NCI-H1436 treated with DMSO at 0.1 percent for 48 hours (cell line): Measurements from ENCODE around the gene POLN.

ENCODE experiments used
- DNase-seq: peaks from one replicate; lab custom pipeline; 2025; lab: John Stamatoyannopoulos, UW

The POLN gene

DNA sequence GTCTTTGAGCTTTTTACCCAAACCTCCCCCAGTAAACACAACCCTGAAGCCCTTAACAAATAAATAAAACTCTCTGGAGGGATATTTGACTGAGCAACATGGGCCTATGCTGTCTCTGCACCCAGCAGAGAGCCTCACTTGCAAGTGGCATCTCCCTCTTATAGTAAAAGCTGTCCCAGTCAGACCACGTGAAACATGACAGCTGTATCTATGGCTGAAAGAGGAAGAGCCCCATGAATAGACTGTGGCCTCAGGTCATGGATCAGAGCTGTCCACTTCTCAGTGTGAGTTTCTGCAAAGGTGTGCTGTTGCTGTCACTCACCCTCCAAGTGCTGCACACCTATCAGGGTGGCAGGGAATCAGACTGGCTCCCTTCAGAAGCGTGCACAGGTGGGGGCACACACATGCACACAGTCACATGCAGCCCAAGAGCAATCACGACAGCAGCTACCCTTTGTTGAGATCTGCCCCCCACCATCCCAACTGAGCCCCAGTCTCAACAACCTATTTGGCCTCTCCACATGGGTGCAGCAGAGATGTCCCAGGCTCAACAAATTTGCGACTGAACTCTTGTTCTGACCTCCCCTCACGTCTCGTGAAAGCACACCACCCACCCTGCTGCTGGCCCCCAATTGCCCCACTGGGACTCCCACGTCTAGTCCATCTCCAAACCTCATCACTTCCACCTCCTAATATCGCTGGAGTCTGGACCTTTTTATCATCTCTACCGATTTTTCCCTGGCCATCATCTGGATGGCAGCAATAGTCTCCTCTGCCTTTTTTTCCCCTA, 137.2 kb downstream of the POLN start:
- DNase-seq = no peak

GRCh38 chr4:2103843-2104547, 137.9 kb downstream of the POLN start:
- no peak for DNase-seq

GRCh38 chr4:2103127-2103842, 138.6 kb downstream of the POLN start:
- no peak for DNase-seq

DNA sequence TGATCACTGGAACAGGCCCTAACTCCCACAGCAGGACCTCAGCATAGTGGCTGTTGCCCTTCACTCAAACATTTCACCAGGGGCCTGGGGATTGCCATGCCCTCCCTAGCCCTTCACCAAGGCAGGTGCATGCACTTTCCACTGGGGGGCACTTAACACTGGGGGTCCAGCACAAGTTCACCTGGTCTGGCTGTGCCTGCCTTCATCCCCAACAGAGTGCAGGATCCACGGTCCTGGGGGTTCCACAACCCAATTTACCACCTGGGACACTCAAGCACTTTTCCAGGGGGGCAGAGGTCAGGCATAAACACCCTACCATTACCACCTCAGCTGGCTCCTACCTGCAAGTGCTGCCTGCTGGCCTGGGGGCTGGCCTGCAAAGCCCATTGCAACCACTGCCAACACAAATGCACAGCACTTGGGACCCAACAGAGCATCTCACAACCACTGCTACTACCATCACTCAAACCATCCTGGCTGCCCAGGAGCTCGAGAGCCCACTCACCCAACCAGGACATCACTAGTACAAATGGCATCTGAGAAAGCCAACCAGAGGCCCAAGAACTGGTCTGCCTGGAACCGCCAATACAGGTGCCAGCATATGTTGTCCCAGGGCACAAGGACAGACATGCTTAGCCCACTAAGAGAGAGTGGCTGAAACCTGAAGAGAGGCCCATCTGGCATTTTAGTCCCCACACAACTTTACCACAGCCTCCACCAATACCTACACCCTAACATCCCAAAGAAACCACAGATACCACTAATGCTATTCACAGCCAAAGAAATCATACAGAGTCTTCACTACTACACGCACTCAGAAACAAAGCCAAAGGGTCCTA, 139.7 kb downstream of the POLN start:
- DNase-seq = no peak

- no peak for DNase-seq
Measured at GRCh38 chr4:2101346-2102044, 140.4 kb downstream of the POLN start.

GRCh38 chr4:2096073-2096609, 145.8 kb downstream of the POLN start:
- DNase-seq = no peak

DNA sequence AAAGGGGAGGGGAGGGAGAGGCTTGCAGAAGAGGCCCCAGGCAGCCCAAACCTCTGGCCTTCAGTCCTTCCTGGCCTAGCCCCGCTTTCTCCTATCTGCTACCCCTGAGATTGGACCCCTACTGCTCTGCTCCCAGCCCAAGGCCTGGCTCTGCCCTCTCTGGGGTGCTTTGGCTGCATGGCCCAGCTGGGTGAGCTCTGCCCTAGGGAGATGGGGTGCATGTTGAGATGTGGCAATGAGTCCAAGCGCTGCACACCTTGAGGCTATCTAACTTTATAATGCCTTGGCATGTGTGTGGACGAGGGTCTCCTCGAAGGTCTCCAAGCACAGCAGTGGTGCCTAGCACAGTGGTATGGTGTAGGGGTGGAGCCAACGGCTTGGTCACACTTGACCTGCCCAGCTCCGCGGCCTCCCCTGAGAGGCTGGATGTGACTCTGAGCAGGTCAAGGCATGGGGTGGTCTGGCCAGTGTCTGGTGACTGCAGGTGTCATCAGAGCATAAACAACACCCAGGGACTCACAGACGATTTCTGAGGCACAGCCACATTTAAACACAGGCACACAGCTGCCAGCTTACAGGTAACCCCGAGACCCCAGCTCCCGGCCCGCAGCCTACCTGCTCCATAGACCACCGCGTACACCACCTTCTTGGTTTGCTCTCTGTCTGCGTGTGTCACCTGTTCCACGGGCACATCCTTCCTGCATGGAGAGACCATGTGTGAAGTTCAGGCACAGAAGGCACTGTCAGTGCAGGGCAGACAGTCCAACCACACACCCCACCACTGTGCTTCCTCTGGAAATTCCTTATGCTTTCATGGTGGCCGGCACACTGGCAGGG, 146.5 kb downstream of the POLN start:
- DNase-seq = no peak

GRCh38 chr4:2094545-2094944, 147.4 kb downstream of the POLN start:
- no peak for DNase-seq

DNA sequence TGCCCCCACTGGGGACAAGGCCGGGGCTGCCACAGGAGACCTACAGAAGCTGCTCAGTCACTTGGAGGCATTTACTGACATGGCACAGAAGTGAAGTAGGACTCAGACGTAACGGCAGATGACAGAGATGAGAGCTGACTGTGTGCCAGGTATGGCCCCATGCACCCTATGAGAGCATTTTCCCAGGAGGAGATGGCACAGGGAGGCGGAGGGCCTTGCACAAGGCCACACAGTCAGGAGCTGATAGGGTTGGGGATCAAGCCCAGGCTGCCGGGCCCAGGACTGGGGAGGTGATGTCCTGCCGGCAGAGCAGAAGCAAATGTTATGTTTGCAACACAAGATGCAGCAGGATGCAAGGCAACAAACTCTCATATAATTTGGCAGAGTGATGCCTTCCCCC, 148.7 kb downstream of the POLN start:
- no peak for DNase-seq

DNA sequence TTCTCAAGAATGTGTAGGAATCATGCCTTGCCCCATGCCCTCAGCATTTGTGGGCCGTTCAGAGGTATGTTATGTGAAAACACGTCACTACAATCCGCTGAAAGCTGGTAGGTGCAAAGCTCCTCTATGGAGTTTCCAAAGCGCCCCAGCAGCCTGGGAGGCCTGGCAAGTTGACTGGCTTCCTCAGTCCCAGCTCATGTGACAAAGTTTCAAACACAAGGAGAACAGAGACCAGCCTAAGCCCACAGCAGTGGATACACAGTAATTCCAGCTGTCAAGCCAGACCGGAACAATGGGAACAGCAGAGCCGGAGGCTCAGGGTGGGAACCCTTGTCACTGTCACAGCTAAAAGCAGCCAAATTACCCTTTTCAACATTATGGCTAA, 149.3 kb downstream of the POLN start:
- DNase-seq = no peak

DNA sequence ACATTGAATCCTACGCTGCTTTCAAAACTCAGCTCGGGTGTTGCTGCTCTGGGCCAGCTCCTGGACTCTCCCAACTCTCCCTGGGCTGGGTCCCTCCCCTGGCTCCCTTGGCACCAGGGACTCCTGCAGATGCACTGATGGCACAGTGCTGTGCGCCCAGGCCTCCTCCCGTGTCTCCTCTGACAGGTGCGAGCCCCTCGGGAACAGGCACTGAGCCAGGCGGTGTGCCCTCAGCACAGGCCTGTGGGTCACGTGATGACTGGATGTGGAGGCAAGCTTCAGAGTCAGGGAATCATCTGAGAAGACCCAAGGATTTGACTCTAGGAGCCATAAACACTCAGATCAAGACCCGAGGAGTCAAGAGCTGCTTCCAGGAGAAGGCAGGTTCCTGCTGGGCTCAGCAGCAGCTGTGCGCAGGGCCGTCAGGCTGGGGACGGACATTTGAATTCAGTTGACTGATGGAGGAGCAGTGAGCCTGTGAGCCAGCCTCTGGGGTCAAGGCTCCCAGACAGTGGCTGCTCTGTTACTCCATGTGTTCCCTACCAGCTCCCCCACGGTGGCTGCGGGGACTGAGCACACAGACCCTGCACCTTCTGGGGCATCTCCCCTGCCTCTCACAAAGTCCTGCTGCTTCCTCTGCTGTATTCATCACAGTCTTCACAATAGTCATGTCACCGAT, 149.8 kb downstream of the POLN start:
- DNase-seq = no peak

GRCh38 chr4:2090642-2091041, 151.3 kb downstream of the POLN start:
- DNase-seq = no peak

DNA sequence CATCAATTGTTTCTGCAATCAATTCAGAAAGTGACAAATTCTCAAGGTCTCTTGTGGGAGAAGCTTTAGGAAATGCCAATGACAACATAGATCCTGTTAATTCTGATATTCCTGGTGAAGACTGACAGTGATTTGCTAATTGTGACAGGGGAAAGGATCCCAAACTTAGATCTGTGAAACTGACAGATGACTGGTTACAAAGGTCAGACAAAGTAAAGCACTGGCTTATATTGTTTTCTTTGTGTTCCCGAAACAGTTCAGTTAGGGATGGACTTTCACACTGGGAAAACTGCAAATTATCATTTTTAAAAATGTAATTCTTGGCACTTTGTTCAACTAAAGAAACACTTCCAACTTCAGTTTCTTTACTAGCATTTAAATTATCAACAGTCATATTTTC, 152.7 kb downstream of the POLN start:
- DNase-seq = no peak

DNA sequence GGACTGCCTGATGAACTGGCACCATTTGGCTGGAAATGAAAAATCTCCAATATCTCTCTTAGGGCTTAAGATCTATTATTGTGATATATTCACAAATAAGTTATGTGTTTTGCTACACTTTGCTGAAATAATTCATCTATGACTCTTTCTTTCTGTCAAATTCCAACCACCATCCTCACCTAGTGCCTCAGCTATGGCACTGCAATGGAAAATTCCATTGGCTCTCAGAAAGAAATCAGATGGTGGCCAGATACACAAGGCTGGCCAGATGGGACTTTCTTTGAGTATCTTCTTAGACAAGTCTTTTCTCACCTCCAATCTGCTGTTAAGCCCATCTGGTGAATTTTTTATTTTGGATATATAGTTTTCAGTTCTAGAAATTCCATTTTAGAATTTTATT, 154.8 kb downstream of the POLN start:
- DNase-seq = no peak

GRCh38 chr4:2085496-2085901, 156.4 kb downstream of the POLN start:
- DNase-seq = no peak

DNA sequence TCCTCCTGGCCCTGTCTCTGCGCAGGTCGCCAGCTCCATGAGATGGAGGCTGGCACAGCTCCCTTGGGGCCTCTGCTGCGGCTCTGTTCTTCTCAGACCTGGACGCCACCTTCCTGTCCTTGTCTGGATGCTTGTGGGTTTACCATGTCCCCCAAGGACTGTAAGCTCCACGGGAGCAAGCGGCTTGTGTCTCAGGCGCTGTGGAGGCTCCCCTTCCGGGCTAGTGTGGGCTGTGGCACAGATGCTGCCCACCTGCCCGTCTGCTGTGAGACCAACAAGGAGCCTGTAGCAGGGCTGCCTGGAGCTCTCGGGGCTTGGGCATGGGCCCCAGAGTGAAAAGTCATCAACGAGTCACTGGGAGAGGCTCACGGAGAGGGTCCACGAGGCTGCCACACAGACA, 157.6 kb downstream of the POLN start:
- no peak for DNase-seq

DNA sequence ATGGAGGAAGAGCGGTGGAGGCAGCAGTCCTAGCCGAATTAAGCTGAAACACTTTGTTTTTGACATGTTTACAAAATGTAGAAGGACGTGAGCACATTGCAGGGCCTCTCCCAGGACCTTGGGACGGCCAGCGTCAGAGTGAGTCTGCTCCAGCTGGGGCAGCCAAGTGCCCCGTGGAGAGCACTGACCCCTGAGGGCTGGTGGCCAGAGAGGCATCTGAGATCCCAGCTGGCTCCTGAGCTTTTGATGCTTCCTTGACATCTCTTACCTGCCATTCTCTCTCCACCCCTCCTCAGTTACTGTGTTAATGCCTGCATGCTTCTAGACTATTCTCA, 158.1 kb downstream of the POLN start:
- DNase-seq = no peak

- DNase-seq = no peak
Measured at GRCh38 chr4:2083116-2083825, 158.7 kb downstream of the POLN start.

DNA sequence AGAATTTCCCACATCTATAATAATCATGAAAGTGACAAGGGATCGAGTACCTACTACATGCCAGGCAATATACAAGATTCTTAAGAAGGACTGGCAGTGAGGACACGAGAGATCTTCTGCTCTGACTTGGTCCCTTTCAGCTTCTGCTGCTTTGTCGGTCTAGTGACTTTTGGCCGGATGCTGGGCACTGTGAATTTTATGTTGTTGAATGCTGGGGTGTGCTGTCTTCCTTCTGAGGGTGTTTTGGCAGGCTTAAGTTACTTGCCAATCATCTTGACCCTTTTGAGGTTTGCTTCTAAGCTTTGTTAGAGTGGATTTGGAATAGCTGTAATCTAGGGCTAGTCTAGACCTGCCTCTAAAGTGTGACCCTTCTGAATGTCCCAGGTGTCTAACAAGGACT, 159.3 kb downstream of the POLN start:
- no peak for DNase-seq
